Measurements from ENCODE around the gene KRT6A. TPM values are rescaled to one million over a fixed set of nuclear protein-coding genes. Genes with fewer than 3 reads are reported as not detected.

Gene KRT6A
- total and polyA plus RNA-seq, 2 donors (not counting 1 experiment from before 2014, with no cell fraction given) = not detected

GRCh38 chr12:52439420-52439819, 53.6 kb downstream of the KRT6A start:
- 67% methylated on average over 7 of the region's 8 CpGs for WGBS (ENCODE audit: insufficient coverage)
- no peak for TF ChIP-seq EZH2 (IDR thresholded peaks at IDR 0.05; ENCODE audit: borderline replicate concordance, insufficient read depth, low read depth, low read length, poor library complexity, severe bottlenecking)
- no peak for TF ChIP-seq CTCF (IDR thresholded peaks at IDR 0.05)
- POLR2A ChIA-PET = no interaction called here
- Histone ChIP-seq H3K9me3 (ENCODE audit: control extremely low read depth in 1 of 3, control insufficient read depth in 2 of 3, insufficient read depth in 1 of 3, low read length in 2 of 3) (no peaks in the 10 kb centered on the region), H3K4me1 (ENCODE audit: control insufficient read depth in 2 of 2, insufficient read depth in 2 of 2, low read length in 2 of 2) (no peaks in the 10 kb centered on the region), H3K9ac (ENCODE audit: low read length) (no peak overlapping the region), H3K36me3 (replicated peaks in 1 of 2; ENCODE audit: control extremely low read depth in 1 of 2, control insufficient read depth in 1 of 2, extremely low read depth in 1 of 2, insufficient read depth in 2 of 2, low read length in 1 of 2) (no peaks in the 10 kb centered on the region), H3K4me3 (ENCODE audit: control extremely low read depth in 1 of 5, extremely low read depth in 1 of 5, insufficient read depth in 1 of 5, low read depth in 2 of 5, low read length in 4 of 5) (no peak overlapping the region), H3K27me3 (replicated peaks in 1 of 4; ENCODE audit: control extremely low read depth in 1 of 4, control insufficient read depth in 3 of 4, insufficient read depth in 4 of 4, low read length in 3 of 4) (peaks cover 0 to under 1% (median 0%) of the 10 kb centered on the region in 4 experiments), H3K79me2 (ENCODE audit: control insufficient read depth, insufficient read depth, low read length) (no peaks in the 10 kb centered on the region), H2AFZ (ENCODE audit: insufficient read depth, low read depth, low read length, poor library complexity, severe bottlenecking) (no peak overlapping the region), H3K27ac (ENCODE audit: low read length in 2 of 2) (no peak overlapping the region), H3K4me2 (replicated peaks; ENCODE audit: low read depth, low read length, poor library complexity, severe bottlenecking) (no peak overlapping the region), H4K20me1 (ENCODE audit: control insufficient read depth, insufficient read depth, low read length, poor library complexity, severe bottlenecking) (no peaks in the 10 kb centered on the region)
- Mint-ChIP-seq H3K4me1 (no peaks in the 10 kb centered on the region), H3K27ac (no peak overlapping the region), H3K9me3 (ENCODE audit: insufficient read depth) (peaks cover 2% of the 10 kb centered on the region), H3K4me3 (no peak overlapping the region), H3K27me3 (peaks cover 35% of the 10 kb centered on the region)
- intact Hi-C loops (cut with micrococcal nuclease) = no loop called here
- no peak for ATAC-seq (ENCODE audit: low read depth)
- CTCF ChIA-PET = no interaction called here
- DNase-seq = no peak

- peaks cover 0 to 4% (median 0%) of the 10 kb centered on the region in 3 donors for H3K9me3 ChIP-seq (ENCODE audit: control extremely low read depth in 1 of 3, control insufficient read depth in 2 of 3, insufficient read depth in 1 of 3, low read length in 2 of 3)
- H3K27me3 ChIP-seq (replicated peaks in 1 of 4; ENCODE audit: control extremely low read depth in 1 of 4, control insufficient read depth in 3 of 4, insufficient read depth in 4 of 4, low read length in 3 of 4) = no peaks in the 10 kb centered on the region
- no peak for TF ChIP-seq EZH2 (IDR thresholded peaks at IDR 0.05; ENCODE audit: borderline replicate concordance, insufficient read depth, low read depth, low read length, poor library complexity, severe bottlenecking)
- DNase-seq (no peak), ATAC-seq (ENCODE audit: low read depth) (no peak)
- intact Hi-C loops (cut with micrococcal nuclease) = no loop called here
- H4K20me1 ChIP-seq (ENCODE audit: control insufficient read depth, insufficient read depth, low read length, poor library complexity, severe bottlenecking) = no peaks in the 10 kb centered on the region
- no peaks in the 10 kb centered on the region for H3K36me3 ChIP-seq (replicated peaks in 1 of 2; ENCODE audit: control extremely low read depth in 1 of 2, control insufficient read depth in 1 of 2, extremely low read depth in 1 of 2, insufficient read depth in 2 of 2, low read length in 1 of 2)
- Mint-ChIP-seq H3K27me3 (peaks cover 33% of the 10 kb centered on the region), H3K9me3 (ENCODE audit: insufficient read depth) (peaks cover 2% of the 10 kb centered on the region), H3K27ac (no peak overlapping the region), H3K4me3 (no peak overlapping the region), H3K4me1 (no peaks in the 10 kb centered on the region)
- no peak overlapping the region for H3K9ac ChIP-seq (ENCODE audit: low read length)
- CTCF ChIA-PET = no interaction called here
- H3K27ac ChIP-seq (ENCODE audit: low read length in 2 of 2) = no peak overlapping the region
- 84% methylated on average over 5 of the region's 8 CpGs for WGBS (ENCODE audit: insufficient coverage)
- no peak overlapping the region for H2AFZ ChIP-seq (ENCODE audit: insufficient read depth, low read depth, low read length, poor library complexity, severe bottlenecking)
- POLR2A ChIA-PET = no interaction called here
- no peaks in the 10 kb centered on the region for H3K79me2 ChIP-seq (ENCODE audit: control insufficient read depth, insufficient read depth, low read length)
- no peak overlapping the region for H3K4me2 ChIP-seq (replicated peaks; ENCODE audit: low read depth, low read length, poor library complexity, severe bottlenecking)
- no peak overlapping the region for H3K4me3 ChIP-seq (ENCODE audit: control extremely low read depth in 1 of 5, extremely low read depth in 1 of 5, insufficient read depth in 1 of 5, low read depth in 2 of 5, low read length in 4 of 5)
- no peaks in the 10 kb centered on the region for H3K4me1 ChIP-seq (ENCODE audit: control insufficient read depth in 2 of 2, insufficient read depth in 2 of 2, low read length in 2 of 2)
These were observed 54.5 kb downstream of the KRT6A start for GRCh38 chr12:52438305-52439301.

All from B cell (primary cell).